Uterus (tissue), 2 donors: ENCODE results near the gene SFSWAP.

Experiments used
- POLR2A ChIP-seq, 2 donors: fragments of 450-650 bp; IDR thresholded peaks; one replicate each; pipeline ENCODE4 v1.6.1; 2016; ENCODE audit warnings: antibody characterized with exemption in 2 of 2, mild to moderate bottlenecking in 1 of 2, moderate library complexity in 1 of 2
- TF ChIP-seq, protein P1 (sequence below), 4 experiments: fragments of 200-600 bp in 2 of 4; fragments of 450-650 bp in 2 of 4; sonication (generic) in 2 of 4; IDR thresholded peaks; one replicate each; pipeline ENCODE4 v1.5.1; 2016 to 2019; ENCODE audit warnings: antibody characterized with exemption in 4 of 4, mild to moderate bottlenecking in 2 of 4, moderate library complexity in 1 of 4

DNA sequence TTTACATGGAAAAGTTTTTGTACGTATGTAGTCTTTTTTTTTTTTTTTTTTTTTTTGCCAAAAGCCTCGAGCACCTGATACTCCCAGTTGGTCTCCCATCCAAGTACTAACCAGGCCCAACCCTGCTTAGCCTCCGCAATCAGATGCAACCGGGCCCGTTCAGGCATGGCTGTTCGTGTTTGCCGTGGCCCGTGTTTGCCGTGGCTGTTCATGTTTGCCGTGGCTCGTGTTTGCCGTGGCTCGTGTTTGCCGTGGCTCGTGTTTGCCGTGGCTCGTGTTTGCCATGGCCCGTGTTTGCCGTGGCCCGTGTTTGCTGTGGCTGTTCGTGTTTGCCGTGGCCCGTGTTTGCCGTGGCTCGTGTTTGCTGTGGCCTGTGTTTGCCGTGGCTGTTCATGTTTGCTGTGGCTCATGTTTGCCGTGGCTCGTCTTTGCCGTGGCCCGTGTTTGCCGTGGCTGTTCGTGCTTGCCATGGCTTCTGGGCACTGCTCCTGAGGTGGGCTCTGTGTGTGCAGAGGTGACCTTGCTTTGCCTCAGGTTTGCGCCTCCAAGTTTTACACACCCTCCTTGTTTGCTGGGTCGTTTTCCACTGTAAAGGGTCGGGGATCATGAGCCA lies 90.5 kb downstream of the SFSWAP start:
- TF ChIP-seq, protein P1, sequence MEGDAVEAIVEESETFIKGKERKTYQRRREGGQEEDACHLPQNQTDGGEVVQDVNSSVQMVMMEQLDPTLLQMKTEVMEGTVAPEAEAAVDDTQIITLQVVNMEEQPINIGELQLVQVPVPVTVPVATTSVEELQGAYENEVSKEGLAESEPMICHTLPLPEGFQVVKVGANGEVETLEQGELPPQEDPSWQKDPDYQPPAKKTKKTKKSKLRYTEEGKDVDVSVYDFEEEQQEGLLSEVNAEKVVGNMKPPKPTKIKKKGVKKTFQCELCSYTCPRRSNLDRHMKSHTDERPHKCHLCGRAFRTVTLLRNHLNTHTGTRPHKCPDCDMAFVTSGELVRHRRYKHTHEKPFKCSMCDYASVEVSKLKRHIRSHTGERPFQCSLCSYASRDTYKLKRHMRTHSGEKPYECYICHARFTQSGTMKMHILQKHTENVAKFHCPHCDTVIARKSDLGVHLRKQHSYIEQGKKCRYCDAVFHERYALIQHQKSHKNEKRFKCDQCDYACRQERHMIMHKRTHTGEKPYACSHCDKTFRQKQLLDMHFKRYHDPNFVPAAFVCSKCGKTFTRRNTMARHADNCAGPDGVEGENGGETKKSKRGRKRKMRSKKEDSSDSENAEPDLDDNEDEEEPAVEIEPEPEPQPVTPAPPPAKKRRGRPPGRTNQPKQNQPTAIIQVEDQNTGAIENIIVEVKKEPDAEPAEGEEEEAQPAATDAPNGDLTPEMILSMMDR (IDR thresholded peaks at IDR 0.05), result no peak
- no peak for TF ChIP-seq POLR2A (IDR thresholded peaks at IDR 0.05)
